Motor neuron (in vitro differentiated cells): ENCODE results near the gene SHROOM3. TPM values are rescaled to one million over a fixed set of nuclear protein-coding genes. Genes with fewer than 3 reads are reported as not detected.

Source experiments
- ATAC-seq, 8 experiments: fragments of 200-7000 bp; cut with Tn5 transposase; replicated peaks in 6 of 8; 2 replicates each; pipeline ENCODE4 v1.8.0; 2021; ENCODE audit warnings: mild to moderate bottlenecking in 8 of 8, moderate library complexity in 8 of 8
- H3K27ac ChIP-seq, 2 donors: fragments of 250-450 bp; sonication (Bioruptor Pico); 2 replicates each; pipeline ENCODE4 v1.9.0; 2021; ENCODE audit warnings: antibody characterized with exemption in 2 of 2, mild to moderate bottlenecking in 2 of 2, moderate library complexity in 1 of 2
- H3K4me1 ChIP-seq, 2 donors: fragments of 250-450 bp; sonication (Bioruptor Pico); replicated peaks in 1 of 2; 2 replicates each; pipeline ENCODE4 v1.6.1; 2021; ENCODE audit warnings: antibody characterized with exemption in 2 of 2, mild to moderate bottlenecking in 2 of 2, moderate library complexity in 1 of 2
- H3K4me3 ChIP-seq, 5 donors: fragments of 250-450 bp; sonication (Bioruptor Pico); 2 replicates each; pipeline ENCODE4 v1.9.0; 2021; ENCODE audit warnings: antibody characterized with exemption in 5 of 5, mild to moderate bottlenecking in 5 of 5, moderate library complexity in 4 of 5
- WGBS, 10 experiments: fragments of 450-650 bp; shearing (Covaris generic); methylation state at CpG; one replicate each; pipeline ENCODE4 v1.0.0; 2022; 5-methylcytosine and 5-hydroxymethylcytosine counted together
- in situ Hi-C, 9 experiments: fragments of 400-800 bp; cut with MboI; loops; one replicate each; pipeline ENCODE4 v1.15.0; 2021; ENCODE audit warnings: low sequenced_read_pairs in 9 of 9, low pct_unique_long_range_greater_than_20kb in 2 of 9; ENCODE audit not compliant: unreplicated experiment in 9 of 9
- total RNA-seq, 8 experiments: library from RNA; unstranded; fragments of 300-600 nt; gene quantifications; 2 replicates each; pipeline versions ENCODE4 v1.2.3 to v1.2.4, GENCODE V29; 2022

SHROOM3 gene
- total RNA-seq, 8 experiments from 2014 or later, result 0.49 to 51.0 (median 7.9) TPM

DNA sequence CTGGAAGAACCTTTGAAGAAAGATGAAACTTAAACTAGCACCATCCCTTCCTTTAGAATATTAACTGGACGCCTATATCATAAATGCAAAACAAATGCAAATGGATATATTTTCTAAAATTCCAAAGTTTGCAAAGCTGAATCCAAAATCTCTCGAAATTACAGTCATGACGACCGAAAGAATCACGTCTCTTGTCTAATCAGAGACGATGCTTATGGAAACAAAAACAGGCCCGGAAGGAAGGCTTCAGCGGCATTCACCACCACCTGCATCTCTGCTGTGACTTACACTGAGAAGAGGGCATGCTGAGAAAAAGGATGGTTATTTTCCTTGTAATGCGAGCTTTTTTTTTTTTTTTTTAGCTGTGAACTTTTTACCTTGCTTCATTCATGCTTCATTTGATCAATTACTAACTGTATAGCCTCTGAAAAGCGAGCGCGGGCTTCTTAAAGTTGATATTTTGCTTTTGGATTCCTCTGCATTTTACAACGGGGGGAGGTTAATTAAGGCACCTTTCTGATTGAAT lies 253.7 kb downstream of the SHROOM3 start:
- peak in 3 of 8 experiments; percentile 1 to 27 (median 19) for ATAC-seq
- no peak overlapping the region for H3K27ac ChIP-seq
- WGBS, 10 experiments, result 4 to 89% (median 8%) methylated on average over 2 to 11 of the region's 13 CpGs
- in situ Hi-C loops, result no loop called here
- peaks cover 21 to 22% of the 10 kb centered on the region in 2 donors for H3K4me1 ChIP-seq
- H3K4me3 ChIP-seq, result peak overlapping the region; percentile 44 to 84 (median 56)

- in situ Hi-C loops, result no loop called here
- peak overlapping the region; percentile 44 to 84 (median 56) for H3K4me3 ChIP-seq
- WGBS, 10 experiments, result 0% methylated on average over 4 to 11 of the region's 87 CpGs; no CpG with 5 or more reads in 7 of the 10 experiments
- peaks cover 22 to 23% of the 10 kb centered on the region in 2 donors for H3K4me1 ChIP-seq
- ATAC-seq, result peak; percentile 74 to 95 (median 89)
- H3K27ac ChIP-seq, result peak overlapping the region; percentile 7 to 64
Measured at GRCh38 chr4:76689145-76689817, 254.3 kb downstream of the SHROOM3 start.

DNA sequence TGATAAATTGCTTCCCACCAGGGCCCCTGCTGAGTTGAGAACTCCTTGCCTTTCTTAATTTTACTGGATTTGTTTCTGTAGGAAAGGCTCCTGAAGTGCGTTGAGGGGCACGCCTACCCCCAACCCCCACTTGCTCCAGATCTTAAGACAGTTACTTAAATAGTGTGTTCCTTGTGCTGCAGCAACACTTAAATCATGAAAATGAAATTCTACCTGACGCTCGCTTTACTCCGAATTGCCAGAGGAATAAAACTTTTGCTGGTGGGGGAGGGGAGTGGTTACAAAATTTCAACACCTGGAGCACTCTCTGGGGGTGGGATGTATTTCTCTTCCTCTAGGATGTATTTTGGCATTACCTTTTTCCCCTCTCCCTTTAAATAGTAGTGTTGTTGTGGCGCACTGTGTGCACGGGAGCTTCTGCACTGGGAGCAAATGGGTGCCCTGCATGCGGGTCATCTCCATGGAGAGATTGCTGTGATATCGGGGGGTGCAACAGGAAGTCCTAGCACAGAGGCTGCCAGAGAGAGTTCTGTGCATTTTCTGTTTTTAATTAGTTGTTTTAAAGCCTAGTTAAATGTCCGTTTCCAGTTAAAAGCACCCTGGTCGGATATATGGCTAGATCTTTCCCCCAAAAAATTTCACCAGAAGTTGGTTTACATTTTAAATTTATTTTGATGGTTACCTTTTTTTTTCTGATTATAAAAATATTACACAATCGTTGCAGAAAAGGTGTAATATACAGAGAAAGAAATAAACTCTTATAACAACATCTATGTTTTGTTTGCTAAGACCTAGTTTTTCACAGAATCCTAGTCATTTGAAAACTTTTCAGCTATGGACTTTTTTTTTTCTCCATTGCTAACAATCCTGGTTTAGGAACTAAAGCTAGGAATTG lies 255.2 kb downstream of the SHROOM3 start:
- WGBS, 10 experiments, result 0 to 18% (median 5%) methylated on average over 1 to 12 of the region's 12 CpGs
- H3K27ac ChIP-seq, result peak overlapping the region in 1 of 2 donors; percentile 64
- H3K4me1 ChIP-seq, result peaks cover 22 to 31% of the 10 kb centered on the region in 2 donors
- H3K4me3 ChIP-seq, result peak overlapping the region; percentile 44 to 84 (median 56)
- in situ Hi-C loops, result no loop called here
- peak in 3 of 8 experiments; percentile 6 to 12 (median 7) for ATAC-seq

- H3K27ac ChIP-seq, result no peak overlapping the region
- in situ Hi-C loops, result no loop called here
- 33 to 71% (median 44%) methylated on average over 1 of the region's 1 CpG; no CpG with 5 or more reads in 7 of the 10 experiments for WGBS, 10 experiments
- H3K4me3 ChIP-seq, result peak overlapping the region in 2 of 5 donors; percentile 51 to 79
- peak in 2 of 8 experiments; percentile 12 to 62 for ATAC-seq
- peaks cover 28 to 37% of the 10 kb centered on the region in 2 donors for H3K4me1 ChIP-seq
Measured at GRCh38 chr4:76690906-76691275, 255.9 kb downstream of the SHROOM3 start.

- WGBS, 10 experiments, result 33 to 100% (median 63%) methylated on average over 1 to 4 of the region's 5 CpGs
- no peak for ATAC-seq
- Histone ChIP-seq H3K27ac (no peak overlapping the region), H3K4me3 (no peak overlapping the region), H3K4me1 (peaks cover 37 to 48% of the 10 kb centered on the region in 2 donors)
- in situ Hi-C loops, result no loop called here
Measured at GRCh38 chr4:76691807-76692582, 257.0 kb downstream of the SHROOM3 start.

DNA sequence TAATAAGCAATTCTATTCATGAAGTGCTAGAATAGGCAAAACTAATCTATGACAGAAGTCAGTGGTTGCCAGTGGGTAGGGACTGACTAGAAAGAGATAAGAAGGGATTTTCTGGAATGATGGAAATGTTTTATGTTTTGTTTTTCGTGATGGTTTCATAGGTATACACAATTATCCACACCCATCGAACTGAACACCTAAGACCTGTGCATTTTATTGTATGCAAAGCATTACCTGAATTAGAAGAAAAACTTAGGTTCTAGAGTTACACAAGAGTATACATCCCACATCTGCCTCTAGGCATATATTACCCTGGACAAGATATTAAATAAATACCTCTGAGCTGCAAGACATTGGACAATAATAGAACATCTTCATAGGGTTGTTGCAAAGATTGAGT lies 257.7 kb downstream of the SHROOM3 start:
- peaks cover 37 to 47% of the 10 kb centered on the region in 2 donors for H3K4me1 ChIP-seq

GRCh38 chr4:76694056-76694455 lies 259.0 kb downstream of the SHROOM3 start:
- Histone ChIP-seq H3K27ac (no peak overlapping the region), H3K4me1 (peaks cover 25 to 37% of the 10 kb centered on the region in 2 donors), H3K4me3 (no peak overlapping the region)
- peak in 1 of 8 experiments; percentile 6 for ATAC-seq
- in situ Hi-C loops, result no loop called here
- 20 to 85% (median 48%) methylated on average over 1 of the region's 1 CpG; no CpG with 5 or more reads in 4 of the 10 experiments for WGBS, 10 experiments

More for the DNA sequence above, 257.7 kb downstream of the SHROOM3 start:
- Histone ChIP-seq H3K27ac (no peak overlapping the region), H3K4me3 (no peak overlapping the region)
- no peak for ATAC-seq
- 29 to 100% (median 81%) methylated on average over 1 to 2 of the region's 2 CpGs; no CpG with 5 or more reads in 2 of the 10 experiments for WGBS, 10 experiments
- in situ Hi-C loops, result no loop called here

DNA sequence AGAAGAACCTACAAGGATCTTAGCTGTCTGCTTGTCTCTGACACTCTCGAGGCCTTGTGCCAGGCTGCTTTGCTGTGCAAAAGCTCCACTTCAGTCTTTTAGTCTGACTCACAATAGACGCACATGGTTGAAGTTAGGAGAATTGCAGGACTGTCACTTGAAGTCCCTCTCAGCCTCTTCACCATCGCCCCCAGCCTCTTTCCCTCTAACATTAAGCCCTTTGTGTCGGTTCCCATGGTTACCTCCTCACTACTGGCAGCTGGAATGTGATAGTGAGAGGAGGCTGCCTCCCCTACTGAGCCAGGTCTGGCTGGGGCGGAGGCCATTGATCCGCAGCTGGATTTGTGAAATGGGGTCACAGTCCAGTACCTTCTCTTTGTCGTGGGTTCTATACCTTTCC lies 261.1 kb downstream of the SHROOM3 start:
- ATAC-seq, result peak in 6 of 8 experiments; percentile 29 to 98 (median 95)
- WGBS, 10 experiments, result 0 to 100% (median 15%) methylated on average over 1 to 5 of the region's 7 CpGs; no CpG with 5 or more reads in 4 of the 10 experiments
- peaks cover 18 to 37% of the 10 kb centered on the region in 2 donors for H3K4me1 ChIP-seq
- in situ Hi-C loops, result no loop called here
- H3K4me3 ChIP-seq, result no peak overlapping the region
- H3K27ac ChIP-seq, result no peak overlapping the region

DNA sequence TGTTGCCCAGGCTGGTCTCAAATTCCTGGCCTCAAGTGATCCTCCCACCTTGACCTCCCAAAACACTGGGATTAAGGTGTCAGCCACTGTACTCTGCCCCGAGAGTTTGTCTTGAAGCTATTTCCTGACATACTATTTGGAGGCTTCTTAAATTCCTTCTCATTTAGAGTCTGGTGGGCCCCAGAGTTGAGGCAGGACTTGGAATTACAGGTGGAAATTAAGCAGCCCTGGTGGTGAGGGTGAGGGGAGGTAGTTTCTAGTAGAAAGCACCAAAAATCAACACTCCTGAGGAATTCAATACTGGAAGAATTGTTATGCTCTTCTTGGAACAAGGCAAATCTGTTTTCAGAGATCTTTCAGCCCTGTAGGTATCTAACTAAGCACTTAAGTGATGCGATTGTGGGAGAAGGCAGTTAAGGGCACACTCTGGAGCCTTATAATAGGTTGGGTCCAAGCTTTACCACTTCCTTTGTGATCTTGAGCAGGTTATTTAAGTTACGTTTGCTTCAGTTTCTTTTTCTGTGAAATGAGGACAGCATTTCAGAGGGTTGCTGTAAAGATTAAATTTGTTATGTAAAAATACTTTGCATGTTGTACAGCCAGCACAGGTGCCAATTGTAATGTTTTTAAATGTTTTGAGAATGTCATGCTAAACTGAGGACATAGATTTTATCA lies 262.2 kb downstream of the SHROOM3 start:
- WGBS, 10 experiments, result 80 to 100% (median 100%) methylated on average over 1 to 3 of the region's 3 CpGs; no CpG with 5 or more reads in 2 of the 10 experiments
- no peak overlapping the region for H3K27ac ChIP-seq
- no peak overlapping the region for H3K4me3 ChIP-seq
- ATAC-seq, result no peak
- H3K4me1 ChIP-seq, result peaks cover 16 to 29% of the 10 kb centered on the region in 2 donors
- in situ Hi-C loops, result no loop called here

- in situ Hi-C loops, result no loop called here
- Histone ChIP-seq H3K4me1 (peaks cover 16 to 32% of the 10 kb centered on the region in 2 donors), H3K27ac (no peak overlapping the region), H3K4me3 (no peak overlapping the region)
- ATAC-seq, result no peak
- whole genome bisulfite sequencing, 10 experiments, result 67 to 100% (median 82%) methylated on average over 1 of the region's 1 CpG; no CpG with 5 or more reads in 2 of the 10 experiments
Measured at GRCh38 chr4:76698141-76698540, 263.1 kb downstream of the SHROOM3 start.

DNA sequence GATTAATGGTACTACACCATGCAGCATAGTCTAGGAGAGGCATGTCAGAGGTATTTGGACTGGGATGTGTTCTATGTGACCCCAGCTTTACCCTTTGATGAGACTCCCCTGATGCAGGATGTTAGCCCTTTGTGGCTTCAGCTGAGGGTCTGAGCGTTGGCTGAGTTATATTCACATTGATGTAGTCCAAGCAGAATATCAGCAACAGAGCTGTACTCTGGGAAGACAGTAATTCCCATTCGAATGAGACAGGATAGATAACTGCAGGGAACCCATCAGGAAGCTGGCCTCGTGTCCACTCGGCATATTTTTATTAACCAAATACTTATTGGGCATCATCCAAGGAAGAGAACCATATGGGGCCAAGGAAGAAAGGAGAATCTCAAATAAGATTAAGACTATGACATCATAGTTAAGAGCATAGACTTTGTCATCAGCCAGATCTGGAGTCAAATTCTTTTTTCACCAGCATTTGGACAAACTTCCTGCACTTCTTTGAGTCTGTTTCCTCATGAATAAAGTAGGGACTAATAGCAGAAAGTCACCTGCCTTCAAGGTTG lies 264.8 kb downstream of the SHROOM3 start:
- in situ Hi-C loops, result no loop called here
- no peak for ATAC-seq
- Histone ChIP-seq H3K4me1 (peaks cover 21 to 37% of the 10 kb centered on the region in 2 donors), H3K27ac (no peak overlapping the region), H3K4me3 (no peak overlapping the region)
- 59 to 100% (median 85%) methylated on average over 1 to 4 of the region's 4 CpGs; no CpG with 5 or more reads in 2 of the 10 experiments for WGBS, 10 experiments
